Stimulated activated naive CD4-positive, alpha-beta T cell treated with Interleukin-2 at 50 U/mL for 16 hours (primary cell): Measurements from ENCODE around the gene PIK3CD.

Experiments used
- DNase-seq: peaks from one replicate; lab custom pipeline; 2025; lab: John Stamatoyannopoulos, UW

Gene PIK3CD

DNA sequence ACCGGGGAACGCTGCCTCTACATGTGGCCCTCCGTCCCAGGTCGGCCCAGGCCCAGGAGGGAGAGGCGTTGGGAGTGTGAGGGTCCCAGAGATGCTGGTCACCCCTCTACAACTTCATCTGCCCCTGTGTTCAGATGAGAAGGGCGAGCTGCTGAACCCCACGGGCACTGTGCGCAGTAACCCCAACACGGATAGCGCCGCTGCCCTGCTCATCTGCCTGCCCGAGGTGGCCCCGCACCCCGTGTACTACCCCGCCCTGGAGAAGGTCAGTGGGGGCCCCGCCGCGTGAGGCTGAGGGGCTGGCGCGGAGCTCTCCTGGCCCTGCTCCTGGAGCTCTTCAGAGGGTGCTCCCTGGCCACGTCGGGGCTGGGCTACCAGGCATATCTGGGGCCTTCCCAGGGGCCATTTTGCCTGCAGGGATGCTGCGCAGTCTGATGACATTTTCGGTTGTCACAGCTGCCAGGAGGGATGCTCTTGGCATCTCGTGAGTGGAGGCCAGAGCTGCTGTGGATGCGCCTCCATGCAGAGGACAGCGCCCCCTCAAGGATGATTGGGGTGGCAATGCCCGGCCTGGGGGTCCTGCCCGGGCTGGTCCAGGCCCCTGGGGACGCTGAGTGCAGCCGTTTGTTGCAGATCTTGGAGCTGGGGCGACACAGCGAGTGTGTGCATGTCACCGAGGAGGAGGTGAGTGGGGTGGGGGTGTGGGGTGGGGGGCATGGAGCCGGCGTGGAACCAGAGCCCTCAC is 68.6 kb downstream of the PIK3CD start:
- DNase-seq, result no peak

GRCh38 chr1:9720785-9721605 is 69.5 kb downstream of the PIK3CD start:
- DNase-seq, result no peak

DNA sequence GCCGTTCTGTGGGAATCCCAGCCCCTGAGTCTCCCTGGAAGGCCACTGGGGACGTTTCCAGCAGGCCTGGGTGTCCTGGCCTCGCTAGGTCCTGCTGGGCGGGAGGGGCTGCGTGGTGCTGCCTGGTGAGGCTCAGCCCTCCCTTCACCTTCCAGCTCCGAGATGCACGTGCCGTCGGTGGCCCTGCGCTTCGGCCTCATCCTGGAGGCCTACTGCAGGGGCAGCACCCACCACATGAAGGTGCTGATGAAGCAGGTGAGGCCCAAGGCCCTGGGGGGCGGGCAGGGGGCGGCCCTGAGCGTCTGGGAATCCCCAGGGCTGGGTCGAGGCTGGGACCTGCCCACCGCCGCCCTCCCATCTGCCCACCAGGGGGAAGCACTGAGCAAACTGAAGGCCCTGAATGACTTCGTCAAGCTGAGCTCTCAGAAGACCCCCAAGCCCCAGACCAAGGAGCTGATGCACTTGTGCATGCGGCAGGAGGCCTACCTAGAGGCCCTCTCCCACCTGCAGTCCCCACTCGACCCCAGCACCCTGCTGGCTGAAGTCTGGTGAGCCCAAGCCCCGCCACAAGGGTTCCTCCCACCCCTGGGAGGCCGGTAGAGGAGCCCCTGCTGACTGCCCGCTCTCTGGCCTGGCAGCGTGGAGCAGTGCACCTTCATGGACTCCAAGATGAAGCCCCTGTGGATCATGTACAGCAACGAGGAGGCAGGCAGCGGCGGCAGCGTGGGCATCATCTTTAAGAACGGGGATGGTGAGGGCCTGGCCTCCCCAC is 70.3 kb downstream of the PIK3CD start:
- DNase-seq, result peak; percentile 73

- DNase-seq, result no peak
Observed at GRCh38 chr1:9722378-9722749, 70.8 kb downstream of the PIK3CD start.

DNA sequence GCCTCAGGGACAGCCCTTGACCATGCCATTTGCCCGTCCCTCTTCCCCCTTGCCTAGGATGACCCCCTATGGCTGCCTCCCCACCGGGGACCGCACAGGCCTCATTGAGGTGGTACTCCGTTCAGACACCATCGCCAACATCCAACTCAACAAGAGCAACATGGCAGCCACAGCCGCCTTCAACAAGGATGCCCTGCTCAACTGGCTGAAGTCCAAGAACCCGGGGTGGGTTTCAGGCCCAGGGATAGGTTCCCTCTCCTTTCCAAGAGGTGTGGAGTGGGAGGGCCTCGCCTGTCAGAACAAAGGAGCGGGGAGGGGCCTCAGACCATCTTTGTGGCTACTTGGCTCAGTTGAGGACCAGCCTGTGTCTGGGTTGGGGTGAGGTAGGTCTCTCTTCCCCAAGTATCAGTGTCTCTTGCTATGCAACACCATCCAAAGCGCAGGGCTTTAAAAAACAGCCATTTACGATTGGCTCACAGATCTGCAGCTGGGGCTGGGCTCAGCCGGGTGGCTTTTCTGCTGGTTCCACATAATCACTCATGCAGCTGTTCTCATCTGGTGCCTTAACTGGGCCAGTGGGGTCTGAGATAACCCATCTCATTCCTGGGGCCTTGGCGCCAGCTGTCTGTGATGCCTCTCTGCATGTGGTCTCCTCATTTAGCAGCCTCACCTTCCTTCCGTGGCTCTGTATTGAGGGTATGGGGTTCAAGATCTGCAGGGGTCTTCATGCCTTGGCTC is 71.7 kb downstream of the PIK3CD start:
- DNase-seq, result no peak

- no peak for DNase-seq
Observed at GRCh38 chr1:9723926-9724325, 72.4 kb downstream of the PIK3CD start.

GRCh38 chr1:9724706-9725476 is 73.4 kb downstream of the PIK3CD start:
- DNase-seq, result peak; percentile 67

DNA sequence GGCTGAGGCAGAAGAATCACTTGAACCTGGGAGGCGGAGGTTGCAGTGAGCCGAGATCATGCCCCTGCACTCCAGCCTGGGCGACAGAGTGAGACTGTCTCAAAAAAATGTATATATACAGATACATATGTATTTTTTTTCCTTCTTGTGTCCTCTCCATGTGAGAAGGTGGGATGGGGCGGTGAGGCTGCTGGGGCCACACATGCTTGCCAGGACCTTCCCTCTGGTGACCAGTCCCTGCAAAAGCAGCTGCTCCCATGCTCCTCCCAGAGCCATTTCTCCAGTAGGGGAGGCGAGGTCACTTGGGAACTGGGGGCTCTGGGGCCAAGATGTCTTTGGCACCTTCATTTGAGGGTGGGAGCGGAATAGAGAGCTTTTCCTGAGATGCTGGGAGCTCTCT is 74.9 kb downstream of the PIK3CD start:
- DNase-seq, result no peak

- DNase-seq, result no peak
Observed at GRCh38 chr1:9726905-9727595, 75.5 kb downstream of the PIK3CD start.

GRCh38 chr1:9728451-9729295 is 77.1 kb downstream of the PIK3CD start:
- peak; percentile 79 for DNase-seq

DNA sequence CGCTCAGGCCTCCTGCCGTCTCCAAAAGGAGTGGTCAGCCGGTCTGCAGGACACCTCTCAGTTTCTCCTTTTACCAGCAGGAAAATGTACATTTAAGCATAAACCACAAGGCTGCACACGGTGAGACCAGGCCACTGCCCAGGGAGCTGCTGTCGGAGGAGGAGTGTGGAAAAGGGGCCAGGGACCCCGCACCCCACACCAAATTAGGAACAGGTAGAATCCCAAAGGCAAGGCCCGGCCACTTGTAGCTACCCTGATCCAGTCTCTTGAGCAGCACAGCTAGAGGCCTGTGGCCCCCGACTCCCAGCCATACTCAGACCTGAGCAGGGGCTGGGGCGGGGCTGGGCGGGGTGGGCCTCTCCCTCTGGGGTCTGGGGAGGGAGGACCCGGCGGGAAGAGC is 78.0 kb downstream of the PIK3CD start:
- DNase-seq, result no peak

GRCh38 chr1:9730096-9730901 is 78.8 kb downstream of the PIK3CD start:
- no peak for DNase-seq

DNA sequence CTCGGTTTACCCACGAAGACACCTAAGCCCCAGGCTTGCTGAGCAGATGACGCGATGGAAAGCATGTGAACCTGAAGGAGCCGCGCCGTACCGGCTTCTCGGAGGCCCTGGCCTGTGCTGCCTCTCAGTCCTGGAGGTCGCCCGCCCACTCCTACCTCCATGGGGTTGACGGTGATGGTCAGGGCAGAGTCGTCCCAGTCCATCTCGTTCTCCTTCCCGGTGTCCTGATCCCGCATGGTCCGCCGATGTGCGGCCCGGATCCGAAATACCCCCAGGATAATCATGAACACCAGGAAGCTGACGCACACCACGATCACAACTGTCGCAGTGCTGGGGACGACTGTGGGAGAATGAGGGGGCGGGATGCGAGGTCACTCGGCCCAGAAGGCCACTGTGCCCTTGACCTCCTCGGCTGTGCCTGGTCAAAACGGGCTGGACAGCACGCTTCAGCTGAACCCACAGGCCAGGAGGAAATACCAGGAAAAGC is 79.6 kb downstream of the PIK3CD start:
- no peak for DNase-seq

DNA sequence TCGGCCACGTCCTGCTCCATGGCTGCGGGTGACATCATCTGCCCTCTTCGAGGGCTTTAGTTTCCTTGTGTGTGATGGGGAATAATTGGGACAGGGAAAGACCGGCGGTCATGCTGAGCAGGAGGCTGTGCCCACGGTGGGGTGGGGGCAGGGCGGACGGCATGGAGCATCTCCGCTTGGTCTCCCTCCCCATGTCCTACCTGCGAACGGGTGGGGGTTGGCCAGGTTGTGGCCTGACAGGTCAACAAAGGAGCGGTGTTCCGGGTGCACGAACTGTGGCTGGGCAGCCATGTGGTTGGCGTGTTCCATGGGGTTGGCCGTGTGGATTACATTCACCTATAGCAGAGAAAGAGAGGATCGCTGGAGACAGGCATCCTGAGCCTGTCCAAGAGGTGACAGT is 80.0 kb downstream of the PIK3CD start:
- no peak for DNase-seq

- DNase-seq, result no peak
Observed at GRCh38 chr1:9732123-9732971, 80.8 kb downstream of the PIK3CD start.

DNA sequence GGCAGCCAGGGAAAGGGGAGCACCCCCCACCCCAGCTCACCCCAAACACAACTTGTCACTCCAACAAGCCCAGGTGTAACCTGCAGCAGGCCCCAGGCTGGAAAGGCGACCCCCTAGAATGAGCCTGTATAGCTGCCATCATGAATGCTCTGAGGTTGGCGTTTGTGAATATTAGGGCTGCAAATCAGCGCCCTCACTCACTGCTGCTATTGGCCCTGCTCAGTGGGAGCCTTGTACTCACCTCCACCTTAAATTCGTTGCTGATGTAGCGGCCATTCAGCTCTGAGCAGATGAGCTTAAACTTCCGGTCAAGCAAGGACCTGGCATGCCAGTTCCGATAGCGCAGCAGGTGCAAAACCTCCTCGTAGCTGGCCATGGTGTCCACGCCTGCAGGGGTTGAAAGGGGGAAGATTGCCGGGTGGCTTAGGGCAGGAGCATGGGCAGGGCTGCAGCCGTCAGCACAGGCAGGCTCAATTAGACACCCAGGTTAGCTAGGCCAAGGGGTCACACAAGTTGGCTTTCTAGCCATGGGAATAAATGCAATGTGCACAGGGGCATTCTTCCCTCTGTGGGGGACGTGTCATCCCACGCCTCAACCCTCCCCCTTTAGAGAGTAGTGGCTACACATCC is 81.7 kb downstream of the PIK3CD start:
- no peak for DNase-seq

DNA sequence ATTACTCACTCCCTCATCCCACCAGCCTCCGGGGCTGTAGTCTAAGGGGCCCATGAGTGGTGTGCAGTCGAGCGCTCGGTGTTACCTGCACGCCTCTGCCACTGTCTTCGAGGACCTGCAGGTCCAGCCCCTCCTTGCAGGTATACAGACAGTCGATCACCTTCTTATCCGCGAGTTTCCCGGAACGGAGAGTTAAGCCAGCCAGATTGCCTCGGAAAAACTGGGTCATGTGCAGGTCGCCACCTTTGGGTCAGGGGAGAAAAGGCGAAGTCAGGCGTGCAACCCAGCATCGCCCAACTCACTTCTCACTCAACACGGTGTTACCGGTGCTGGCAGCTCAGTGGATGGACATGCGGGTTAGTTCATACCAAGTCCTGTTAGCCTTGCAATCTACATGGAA is 84.3 kb downstream of the PIK3CD start:
- no peak for DNase-seq
